Osteoblast (primary cell): ENCODE results near the gene ZNF599. TPM values are rescaled to one million over a fixed set of nuclear protein-coding genes. Genes with fewer than 3 reads are reported as not detected.
A peak's percentile ranks its signal among the peaks of the same experiment; 100 is the strongest.

Source experiments
- DNase-seq: peaks from one replicate; pipeline ENCODE4 v3.0.0; 2011; ENCODE audit warnings: low spot score, mixed read lengths; ENCODE audit not compliant: insufficient read length; ENCODE audit errors: missing footprints
- H2AFZ ChIP-seq: 2 replicates; pipeline ENCODE4 v1.6.0; 2011; ENCODE audit warnings: mild to moderate bottlenecking, low read length
- H3K27ac ChIP-seq: 2 replicates; pipeline ENCODE4 v1.5.1; 2011; ENCODE audit warnings: mild to moderate bottlenecking, low read depth, low read length, moderate library complexity
- H3K27me3 ChIP-seq: 2 replicates; pipeline ENCODE4 v1.6.0; 2012; ENCODE audit warnings: mild to moderate bottlenecking, control low read depth, inconsistent platforms, low read length, moderate library complexity; ENCODE audit not compliant: insufficient read depth
- H3K36me3 ChIP-seq: 2 replicates; pipeline ENCODE4 v1.5.1; 2011; ENCODE audit warnings: mild to moderate bottlenecking, low read length, control low read depth, moderate library complexity; ENCODE audit not compliant: insufficient read depth
- H3K4me1 ChIP-seq: 2 replicates; pipeline ENCODE4 v1.5.1; 2011; ENCODE audit warnings: mild to moderate bottlenecking, low read length, control low read depth, moderate library complexity; ENCODE audit not compliant: insufficient read depth
- H3K4me2 ChIP-seq: 2 replicates; pipeline ENCODE4 v1.6.0; 2011; ENCODE audit warnings: mild to moderate bottlenecking, low read length; ENCODE audit not compliant: insufficient read depth
- H3K4me3 ChIP-seq: fragments of 200-600 bp; sonication (generic); 3 replicates; pipeline ENCODE4 v1.5.1; 2012; ENCODE audit warnings: mild to moderate bottlenecking, low read length, inconsistent platforms; ENCODE audit not compliant: insufficient read depth
- H3K79me2 ChIP-seq: 2 replicates; pipeline ENCODE4 v1.6.0; 2012; ENCODE audit warnings: mild to moderate bottlenecking, low read length, control low read depth, inconsistent platforms; ENCODE audit not compliant: insufficient read depth
- H3K9me3 ChIP-seq: 2 replicates; pipeline ENCODE4 v1.5.1; 2011; ENCODE audit warnings: low read depth, low read length, control low read depth
- H4K20me1 ChIP-seq: 2 replicates; pipeline ENCODE4 v1.6.0; 2012; ENCODE audit warnings: mild to moderate bottlenecking, low read length, control low read depth; ENCODE audit not compliant: insufficient read depth
- total RNA-seq: library from RNA; depleted of rRNA; stranded (reverse); fragments of >200 nt; gene quantifications from 2 replicates; pipeline ENCODE4 v1.2.3, GENCODE V29; 2012
- TF ChIP-seq, protein P1 (sequence below): IDR thresholded peaks from 2 replicates; pipeline ENCODE4 v1.5.1; 2011; ENCODE audit warnings: mild to moderate bottlenecking, low read depth, low read length, moderate library complexity; ENCODE audit errors: extremely low read depth

ZNF599 gene
- total RNA-seq, 1 donor = 8.0 TPM

DNA sequence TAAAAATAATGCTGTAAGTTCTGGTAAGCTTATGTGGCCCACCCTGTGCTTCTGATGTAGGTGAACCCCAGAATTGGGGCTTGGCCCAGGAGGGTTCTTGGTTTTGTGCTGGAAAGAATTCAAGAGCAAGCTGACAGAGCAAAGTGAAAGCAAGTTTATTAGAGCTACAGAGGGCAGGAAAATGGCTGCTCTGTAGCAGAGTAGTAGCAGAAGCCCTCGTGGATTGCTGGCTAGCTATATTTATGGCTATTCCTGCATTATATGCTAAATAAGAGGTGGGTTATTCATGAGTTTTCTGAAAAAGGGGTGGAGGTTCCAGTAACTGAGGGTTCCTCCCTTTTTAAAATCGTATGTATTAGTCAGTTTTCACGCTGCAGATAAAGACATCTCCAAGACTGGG, 20.6 kb upstream of the ZNF599 start:
- peak overlapping the region; percentile 89 for H2AFZ ChIP-seq
- no peaks in the 10 kb centered on the region for H3K27me3 ChIP-seq
- no peaks in the 10 kb centered on the region for H3K9me3 ChIP-seq
- H3K79me2 ChIP-seq = no peaks in the 10 kb centered on the region
- peak overlapping the region; percentile 72 for H3K4me2 ChIP-seq
- TF ChIP-seq, protein P1, sequence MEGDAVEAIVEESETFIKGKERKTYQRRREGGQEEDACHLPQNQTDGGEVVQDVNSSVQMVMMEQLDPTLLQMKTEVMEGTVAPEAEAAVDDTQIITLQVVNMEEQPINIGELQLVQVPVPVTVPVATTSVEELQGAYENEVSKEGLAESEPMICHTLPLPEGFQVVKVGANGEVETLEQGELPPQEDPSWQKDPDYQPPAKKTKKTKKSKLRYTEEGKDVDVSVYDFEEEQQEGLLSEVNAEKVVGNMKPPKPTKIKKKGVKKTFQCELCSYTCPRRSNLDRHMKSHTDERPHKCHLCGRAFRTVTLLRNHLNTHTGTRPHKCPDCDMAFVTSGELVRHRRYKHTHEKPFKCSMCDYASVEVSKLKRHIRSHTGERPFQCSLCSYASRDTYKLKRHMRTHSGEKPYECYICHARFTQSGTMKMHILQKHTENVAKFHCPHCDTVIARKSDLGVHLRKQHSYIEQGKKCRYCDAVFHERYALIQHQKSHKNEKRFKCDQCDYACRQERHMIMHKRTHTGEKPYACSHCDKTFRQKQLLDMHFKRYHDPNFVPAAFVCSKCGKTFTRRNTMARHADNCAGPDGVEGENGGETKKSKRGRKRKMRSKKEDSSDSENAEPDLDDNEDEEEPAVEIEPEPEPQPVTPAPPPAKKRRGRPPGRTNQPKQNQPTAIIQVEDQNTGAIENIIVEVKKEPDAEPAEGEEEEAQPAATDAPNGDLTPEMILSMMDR = no peak
- H3K4me3 ChIP-seq = peak overlapping the region; percentile 42
- H3K27ac ChIP-seq = no peak overlapping the region
- no peak for DNase-seq
- no peaks in the 10 kb centered on the region for H4K20me1 ChIP-seq
- no peaks in the 10 kb centered on the region for H3K4me1 ChIP-seq
- H3K36me3 ChIP-seq = no peaks in the 10 kb centered on the region

DNA sequence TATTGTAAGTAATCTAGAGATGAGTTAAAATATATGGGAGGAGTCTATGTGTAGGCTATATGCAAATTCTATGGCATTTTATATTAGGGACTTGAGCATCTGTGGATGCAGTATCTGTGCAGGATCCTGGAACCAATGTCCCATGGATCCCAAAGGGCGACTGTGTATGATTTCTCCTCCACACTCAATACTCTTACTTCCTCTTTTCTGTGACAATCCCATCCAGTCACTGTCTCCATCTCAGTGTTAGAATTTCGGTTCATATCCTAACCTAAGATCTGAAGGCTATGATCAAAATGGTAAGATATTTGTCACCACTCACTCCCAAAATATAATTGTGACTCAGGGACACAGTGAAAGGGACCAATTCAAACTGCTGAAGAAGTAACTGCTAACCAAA, 15.1 kb upstream of the ZNF599 start:
- Histone ChIP-seq H3K4me3 (no peak overlapping the region), H3K79me2 (no peaks in the 10 kb centered on the region), H3K9me3 (no peaks in the 10 kb centered on the region), H3K27ac (no peak overlapping the region), H4K20me1 (no peaks in the 10 kb centered on the region), H3K4me2 (no peak overlapping the region), H3K4me1 (no peaks in the 10 kb centered on the region), H2AFZ (no peak overlapping the region), H3K27me3 (no peaks in the 10 kb centered on the region), H3K36me3 (no peaks in the 10 kb centered on the region)
- TF ChIP-seq, protein P1 = no peak
- no peak for DNase-seq

DNA sequence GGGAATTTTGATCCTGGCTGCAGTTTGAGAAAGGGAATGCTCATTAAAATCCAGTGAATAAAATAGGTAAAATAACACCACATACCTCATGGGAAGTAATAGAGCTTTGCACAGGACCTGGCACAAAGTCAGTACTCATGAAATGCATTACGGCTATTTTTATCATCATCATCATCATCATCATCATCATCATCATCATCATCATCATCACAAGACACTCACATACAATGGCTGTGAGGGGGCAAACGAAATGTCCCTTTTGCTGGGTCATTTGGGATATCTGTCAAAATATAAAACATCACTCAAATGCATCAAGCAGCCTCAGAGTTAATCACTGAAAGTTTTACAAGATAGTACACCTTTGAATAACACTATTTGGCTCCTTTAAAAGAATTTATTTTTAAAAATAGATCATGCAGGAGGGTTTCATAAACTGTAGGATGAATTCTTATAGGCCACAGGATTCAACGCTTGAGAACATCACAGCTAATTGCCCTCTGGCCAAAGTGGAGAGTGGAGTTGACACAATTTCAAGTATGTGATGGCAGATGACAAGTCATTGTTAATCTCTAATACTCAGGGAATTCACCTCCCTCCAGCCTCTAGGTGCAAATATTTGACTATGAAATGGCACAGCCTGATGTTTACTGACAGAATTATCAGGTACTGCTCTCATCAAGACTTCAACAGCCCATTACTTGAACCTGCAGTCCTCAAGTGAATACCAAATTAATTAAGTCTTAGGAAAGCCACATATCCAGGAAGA, 14.2 kb upstream of the ZNF599 start:
- no peak for DNase-seq
- Histone ChIP-seq H3K4me1 (no peaks in the 10 kb centered on the region), H2AFZ (no peak overlapping the region)

DNA sequence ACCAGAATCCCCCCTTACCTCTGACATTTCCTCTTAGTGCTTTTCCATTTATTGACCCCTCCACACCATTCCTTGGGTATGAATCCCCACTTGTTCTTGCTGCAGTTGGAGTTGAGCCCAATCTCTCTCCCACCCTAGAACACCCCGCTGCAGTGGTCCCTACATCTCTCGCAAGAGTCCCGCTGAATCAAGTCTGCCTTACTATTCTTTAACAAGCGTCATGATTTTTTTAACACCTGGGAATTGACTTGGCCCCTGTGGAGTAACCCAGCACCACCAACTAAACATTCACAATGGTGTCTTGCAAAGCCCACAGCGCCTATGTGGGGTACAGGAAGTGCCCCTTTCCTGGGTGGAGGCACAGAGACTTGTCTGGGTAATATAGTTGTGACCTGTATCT, 13.2 kb upstream of the ZNF599 start:
- DNase-seq = no peak
- Histone ChIP-seq H3K4me1 (no peaks in the 10 kb centered on the region), H4K20me1 (no peaks in the 10 kb centered on the region), H3K79me2 (no peaks in the 10 kb centered on the region), H2AFZ (no peak overlapping the region), H3K27me3 (no peaks in the 10 kb centered on the region), H3K4me3 (no peak overlapping the region), H3K9me3 (no peaks in the 10 kb centered on the region), H3K4me2 (no peak overlapping the region), H3K36me3 (no peaks in the 10 kb centered on the region), H3K27ac (no peak overlapping the region)
- TF ChIP-seq, protein P1 = no peak

More for the DNA sequence above, 14.2 kb upstream of the ZNF599 start:
- TF ChIP-seq, protein P1 = no peak
- Histone ChIP-seq H3K27ac (no peak overlapping the region), H3K36me3 (no peaks in the 10 kb centered on the region), H3K79me2 (no peaks in the 10 kb centered on the region), H3K4me2 (no peak overlapping the region), H3K9me3 (no peaks in the 10 kb centered on the region), H3K4me3 (no peak overlapping the region), H4K20me1 (no peaks in the 10 kb centered on the region), H3K27me3 (no peaks in the 10 kb centered on the region)
